IMR-90 (cell line): Measurements from ENCODE around the gene TTLL8. TPM values are rescaled to one million over a fixed set of nuclear protein-coding genes. Genes with fewer than 3 reads are reported as not detected.

Source experiments
- ATAC-seq: fragments of 200-7000 bp; cut with Tn5 transposase; 2 replicates; pipeline ENCODE4 v1.9.1; 2020; ENCODE audit warnings: low read depth, mild to moderate bottlenecking, moderate library complexity
- BruUV-seq: library from RNA; stranded (reverse); fragments of 400-500 nt; replicated peaks from 2 replicates; lab custom pipeline; 2021; lab: Mats Ljungman, UMichigan
- CTCF ChIA-PET: fragments of 300-600 bp; formaldehyde crosslinking; extraction: SDS; loops from one replicate; lab custom pipeline; 2021; ENCODE audit warnings: antibody characterized with exemption; lab: Yijun Ruan, JAX
- POLR2A ChIA-PET: fragments of 300-600 bp; sonication (Branson Sonifier 250); formaldehyde crosslinking; loops from one replicate; lab custom pipeline; 2022; ENCODE audit warnings: antibody characterized with exemption; ENCODE audit not compliant: unreplicated experiment; lab: Charles Lee
- DNase-seq: peaks from one replicate; pipeline ENCODE4 v3.0.0; 2013
- H2AFZ ChIP-seq: replicated peaks from 2 replicates; pipeline ENCODE3; 2013; ENCODE audit warnings: low read length, mild to moderate bottlenecking; ENCODE audit not compliant: poor library complexity
- H2AK5ac ChIP-seq: 2 replicates; pipeline ENCODE4 v1.6.1; 2013; ENCODE audit warnings: low read depth, low read length, inconsistent platforms
- H2AK9ac ChIP-seq: replicated peaks from 2 replicates; pipeline ENCODE3; 2013; ENCODE audit warnings: mild to moderate bottlenecking, low read depth, low read length, moderate library complexity; ENCODE audit not compliant: poor library complexity
- H2BK120ac ChIP-seq: 2 replicates; pipeline ENCODE4 v1.6.1; 2013; ENCODE audit warnings: low read depth, low read length, inconsistent platforms
- H2BK15ac ChIP-seq: 3 replicates; pipeline ENCODE4 v1.6.1; 2013; ENCODE audit warnings: low read depth, low read length, inconsistent platforms
- H2BK20ac ChIP-seq: 2 replicates; pipeline ENCODE4 v1.6.1; 2013; ENCODE audit warnings: low read depth, mild to moderate bottlenecking, inconsistent platforms, low read length, moderate library complexity
- H2BK5ac ChIP-seq: 2 replicates; pipeline ENCODE4 v1.6.1; 2013; ENCODE audit warnings: mild to moderate bottlenecking, low read depth, low read length, inconsistent platforms; ENCODE audit not compliant: poor library complexity, severe bottlenecking
- H3K14ac ChIP-seq: replicated peaks from 2 replicates; pipeline ENCODE4 v1.6.1; 2013; ENCODE audit warnings: low read depth, low read length, inconsistent platforms
- H3K18ac ChIP-seq: 2 replicates; pipeline ENCODE4 v1.6.1; 2013; ENCODE audit warnings: low read depth, low read length, control low read depth
- H3K23ac ChIP-seq: 2 replicates; pipeline ENCODE4 v1.6.1; 2013; ENCODE audit warnings: low read depth, low read length, inconsistent platforms
- H3K27ac ChIP-seq: 2 replicates; pipeline ENCODE4 v1.5.1; 2013; ENCODE audit warnings: mild to moderate bottlenecking, control low read depth, low read length; ENCODE audit not compliant: insufficient read depth
- H3K27me3 ChIP-seq: 2 replicates; pipeline ENCODE4 v1.6.1; 2013; ENCODE audit warnings: low read length; ENCODE audit not compliant: control insufficient read depth, insufficient read depth
- H3K36me3 ChIP-seq: 2 replicates; pipeline ENCODE4 v1.6.1; 2013; ENCODE audit warnings: low read length, mixed read lengths; ENCODE audit not compliant: control insufficient read depth, insufficient read depth
- H3K4ac ChIP-seq: 2 replicates; pipeline ENCODE4 v1.6.1; 2013; ENCODE audit warnings: low read depth, low read length, inconsistent platforms
- H3K4me1 ChIP-seq: 2 replicates; pipeline ENCODE4 v1.6.1; 2013; ENCODE audit warnings: low read length, mixed read lengths; ENCODE audit not compliant: control insufficient read depth, insufficient read depth
- H3K4me2 ChIP-seq: 2 replicates; pipeline ENCODE4 v1.6.1; 2013; ENCODE audit warnings: low read depth, mild to moderate bottlenecking, control low read depth, low read length, moderate library complexity
- H3K4me3 ChIP-seq: 2 replicates; pipeline ENCODE4 v1.5.1; 2013; ENCODE audit warnings: low read depth, mild to moderate bottlenecking, control low read depth, low read length, moderate library complexity; ENCODE audit not compliant: insufficient read depth
- H3K56ac ChIP-seq: 2 replicates; pipeline ENCODE4 v1.6.1; 2013; ENCODE audit warnings: low read length, inconsistent platforms; ENCODE audit not compliant: insufficient read depth; ENCODE audit errors: extremely low read depth
- H3K79me1 ChIP-seq, 2 experiments: 2 replicates each; pipeline ENCODE4 v1.6.1; 2013; ENCODE audit warnings: low read length in 2 of 2, inconsistent platforms in 1 of 2, low read depth in 1 of 2
- H3K9ac ChIP-seq: 2 replicates; pipeline ENCODE4 v1.6.1; 2013; ENCODE audit warnings: low read depth, low read length, control low read depth
- H3K9me1 ChIP-seq: 2 replicates; pipeline ENCODE4 v1.6.1; 2013; ENCODE audit warnings: low read length, inconsistent platforms; ENCODE audit not compliant: insufficient read depth
- H3K9me3 ChIP-seq: 2 replicates; pipeline ENCODE4 v1.6.1; 2013; ENCODE audit warnings: low read length; ENCODE audit not compliant: control insufficient read depth, insufficient read depth
- H4K20me1 ChIP-seq: 2 replicates; pipeline ENCODE4 v1.6.1; 2013; ENCODE audit warnings: low read length, inconsistent platforms; ENCODE audit not compliant: insufficient read depth
- H4K5ac ChIP-seq: 2 replicates; pipeline ENCODE4 v1.6.1; 2013; ENCODE audit warnings: mild to moderate bottlenecking, low read depth, low read length, control low read depth
- H4K8ac ChIP-seq, 2 experiments: 2 replicates each; pipeline ENCODE4 v1.6.1; 2013; ENCODE audit warnings: low read depth in 2 of 2, low read length in 2 of 2, control low read depth in 1 of 2, inconsistent platforms in 1 of 2
- H4K91ac ChIP-seq: 2 replicates; pipeline ENCODE4 v1.6.1; 2013; ENCODE audit warnings: low read depth, low read length, inconsistent platforms; ENCODE audit not compliant: insufficient read depth
- BHLHE40 ChIP-seq: fragments of 150-350 bp; IDR thresholded peaks from 2 replicates; pipeline ENCODE4 v1.6.1; 2016; ENCODE audit warnings: mild to moderate bottlenecking, low read depth, low read length
- CEBPB ChIP-seq: IDR thresholded peaks from 2 replicates; pipeline ENCODE4 v1.6.1; 2012; ENCODE audit warnings: low read depth, low read length, improper control_type of control experiment
- CHD1 ChIP-seq: IDR thresholded peaks from 2 replicates; pipeline ENCODE4 v1.6.1; 2012; ENCODE audit warnings: low read depth, low read length, improper control_type of control experiment
- ELK1 ChIP-seq: fragments of 150-350 bp; IDR thresholded peaks from 2 replicates; pipeline ENCODE4 v1.6.1; 2016; ENCODE audit warnings: low read depth, mild to moderate bottlenecking, low read length, moderate library complexity, borderline replicate concordance
- FOS ChIP-seq: fragments of 150-350 bp; IDR thresholded peaks from 2 replicates; pipeline ENCODE4 v1.6.1; 2016; ENCODE audit warnings: low read depth, low read length
- MAFK ChIP-seq: IDR thresholded peaks from 2 replicates; pipeline ENCODE4 v1.6.1; 2012; ENCODE audit warnings: low read depth, low read length, improper control_type of control experiment
- MAZ ChIP-seq: IDR thresholded peaks from 2 replicates; pipeline ENCODE4 v1.6.1; 2012; ENCODE audit warnings: low read depth, mild to moderate bottlenecking, low read length, improper control_type of control experiment, moderate library complexity, borderline replicate concordance
- MXI1 ChIP-seq: IDR thresholded peaks from 2 replicates; pipeline ENCODE4 v1.6.1; 2012; ENCODE audit warnings: low read depth, mild to moderate bottlenecking, low read length, moderate library complexity, borderline replicate concordance
- NFE2L2 ChIP-seq: fragments of 150-350 bp; IDR thresholded peaks from 2 replicates; pipeline ENCODE4 v1.6.1; 2016; ENCODE audit warnings: low read depth, mild to moderate bottlenecking, low read length
- POLR2A ChIP-seq: IDR thresholded peaks from 2 replicates; pipeline ENCODE4 v1.6.1; 2012; ENCODE audit warnings: mild to moderate bottlenecking, low read depth, low read length
- RCOR1 ChIP-seq: IDR thresholded peaks from 2 replicates; pipeline ENCODE4 v1.6.1; 2012; ENCODE audit warnings: mild to moderate bottlenecking, low read length, improper control_type of control experiment; ENCODE audit not compliant: insufficient replicate concordance
- RFX5 ChIP-seq: IDR thresholded peaks from 2 replicates; pipeline ENCODE4 v1.8.0; 2012; ENCODE audit warnings: low read depth, mild to moderate bottlenecking, low read length, moderate library complexity
- SMC3 ChIP-seq: fragments of 150-350 bp; IDR thresholded peaks from 2 replicates; pipeline ENCODE4 v1.6.1; 2016; ENCODE audit warnings: low read depth, mild to moderate bottlenecking, antibody characterized with exemption, low read length, moderate library complexity
- USF2 ChIP-seq: fragments of 150-350 bp; IDR thresholded peaks from 2 replicates; pipeline ENCODE4 v1.6.1; 2017; ENCODE audit warnings: mild to moderate bottlenecking, antibody characterized with exemption, low read length, low read depth
- whole genome bisulfite sequencing, 2 experiments: methylation state at CpG; one replicate each; pipeline versions ENCODE4 v1.1.5 to v1.1.7; 2013; ENCODE audit warnings: missing lambda C conversion rate in 2 of 2; ENCODE audit not compliant: insufficient read length in 1 of 2; ENCODE audit errors: extremely low coverage in 2 of 2; 5-methylcytosine and 5-hydroxymethylcytosine counted together
- dilution Hi-C: fragments of 300-500 bp; cut with HindIII; formaldehyde crosslinking; loops from one replicate; pipeline ENCODE4 v1.14.3; 2018; ENCODE audit warnings: low sequenced_read_pairs; ENCODE audit not compliant: unreplicated experiment
- in situ Hi-C: fragments of 300-500 bp; cut with MboI; formaldehyde crosslinking; loops from 3 replicates; pipeline ENCODE4 v1.14.3; 2019; ENCODE audit warnings: low sequenced_read_pairs, inconsistent platforms, mixed read lengths
- intact Hi-C: fragments of 100-400 bp; cut with micrococcal nuclease; formaldehyde crosslinking; loops from 2 replicates; pipeline ENCODE4 v1.10.0; 2022
- polyA plus RNA-seq, 3 experiments: library from polyadenylated mRNA; depleted of rRNA; stranded (reverse); fragments of >200 nt; gene quantifications; 2 replicates each; pipeline ENCODE4 v1.2.3, GENCODE V29; 2012; ENCODE audit warnings: low replicate concordance in 1 of 3
- total RNA-seq: library from RNA; depleted of rRNA; stranded (reverse); fragments of >200 nt; gene quantifications from 2 replicates; pipeline ENCODE4 v1.2.3, GENCODE V29; 2012

TTLL8 gene
- total and polyA plus RNA-seq, 2 of the 4 experiments (the other 2 are of a cell fraction), result not detected

DNA sequence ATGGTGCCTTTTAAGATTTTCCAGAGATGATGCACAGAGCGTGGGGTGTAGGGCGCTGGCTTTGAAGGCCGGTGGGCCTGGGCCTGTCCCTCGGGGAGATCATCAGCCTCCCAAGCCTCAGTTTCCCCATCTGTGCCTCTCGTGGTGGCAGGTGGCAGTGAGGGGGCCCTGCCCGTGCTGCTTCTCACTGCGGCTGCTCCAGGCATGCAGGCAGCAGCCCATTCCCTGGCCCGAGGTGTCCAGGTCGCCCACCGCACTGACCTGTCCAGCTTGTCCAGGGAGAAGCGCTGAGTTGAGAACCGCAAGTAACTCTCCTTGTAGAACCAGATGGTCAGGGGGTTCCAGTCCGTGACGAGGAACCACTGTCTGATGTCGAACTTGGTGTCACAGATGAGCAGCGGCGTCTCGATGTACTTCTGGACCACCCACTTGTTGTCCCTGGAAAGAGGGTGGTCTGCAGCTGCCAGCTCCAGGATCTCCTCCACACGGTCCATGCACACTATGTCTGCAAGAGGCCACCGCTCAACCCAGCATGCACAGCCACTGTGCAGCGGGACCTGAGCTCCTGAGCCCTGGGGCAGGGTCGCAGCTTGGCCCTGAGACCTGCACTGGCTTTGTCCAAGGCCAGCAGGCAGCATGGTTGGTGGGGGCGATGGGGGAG lies 25.0 kb downstream of the TTLL8 start:
- no peak overlapping the region for H3K4me2 ChIP-seq
- no peak overlapping the region for H2BK5ac ChIP-seq
- H3K4me1 ChIP-seq, result no peaks in the 10 kb centered on the region; the same call in 1 of the 2 replicates
- H4K8ac ChIP-seq, result no peak overlapping the region
- H3K9me3 ChIP-seq, result no peaks in the 10 kb centered on the region
- no peaks in the 10 kb centered on the region for H3K79me1 ChIP-seq
- no peak overlapping the region for H3K4ac ChIP-seq
- H3K27me3 ChIP-seq, result peaks cover 18% of the 10 kb centered on the region
- TF ChIP-seq ELK1 (no peak), POLR2A (no peak), CHD1 (no peak), USF2 (no peak), MXI1 (no peak), FOS (no peak), MAZ (no peak), RFX5 (no peak), SMC3 (no peak), RCOR1 (no peak), BHLHE40 (no peak), MAFK (no peak), CEBPB (no peak), NFE2L2 (no peak)
- H3K4me3 ChIP-seq, result no peak overlapping the region
- 77% methylated on average over 12 of the region's 23 CpGs; no CpG with 5 or more reads in 1 of the 2 experiments for WGBS, 2 experiments
- no peak overlapping the region for H3K27ac ChIP-seq
- H2AFZ ChIP-seq, result no peak overlapping the region
- in situ Hi-C loops (loop anchor here (5.0 kb wide), 1 partner anchor 101 kb away; no protein-coding TSS in a partner anchor), intact Hi-C loops (no loop called here), dilution Hi-C loops (no loop called here)
- POLR2A ChIA-PET, result no interaction called here
- no peaks in the 10 kb centered on the region for H4K20me1 ChIP-seq
- no peak overlapping the region for H2AK9ac ChIP-seq
- H2BK20ac ChIP-seq, result no peak overlapping the region
- H2BK120ac ChIP-seq, result no peak overlapping the region
- no peak overlapping the region for H4K5ac ChIP-seq
- ATAC-seq (no peak), DNase-seq (no peak)
- no peak overlapping the region for H3K56ac ChIP-seq
- H4K91ac ChIP-seq, result no peak overlapping the region
- no peak overlapping the region for H3K14ac ChIP-seq
- no peak overlapping the region for H2AK5ac ChIP-seq
- no TSS peak for BruUV-seq
- H2BK15ac ChIP-seq, result no peak overlapping the region
- H3K18ac ChIP-seq, result no peak overlapping the region
- CTCF ChIA-PET, result no interaction called here
- no peak overlapping the region for H3K23ac ChIP-seq
- no peak overlapping the region for H3K9ac ChIP-seq
- H3K36me3 ChIP-seq, result no peaks in the 10 kb centered on the region
- no peaks in the 10 kb centered on the region for H3K9me1 ChIP-seq
